ENCODE results near the gene RNF181. TPM values are rescaled to one million over a fixed set of nuclear protein-coding genes. Genes with fewer than 3 reads are reported as not detected.
A peak's percentile ranks its signal among the peaks of the same experiment; 100 is the strongest.

The RNF181 gene
- total RNA-seq = 89.2 TPM
- long read RNA-seq, transcript RNF181-201 (5 exons, 569 nt) = major isoform, 26 of 27 reads
- long read RNA-seq, partial matches to known transcripts = 1 of 27 reads
- long read RNA-seq, other reads (novel, unspliced or antisense) = 0 of 27 reads

GRCh38 chr2:85595301-85596025 is at the start of gene RNF181:
RNF181 (plus strand) TSS chr2:85595745; CDS start chr2:85595764, 19 bp downstream.
- Histone ChIP-seq H3K4me1 (peaks cover 59% of the 10 kb centered on the region), H3K9me3 (replicated peaks) (no peaks in the 10 kb centered on the region), H3K36me3 (peaks cover 31% of the 10 kb centered on the region), H3K27ac (replicated peaks) (peak within 1 kb of the TSS; percentile 93), H3K4me3 (peak within 1 kb of the TSS; percentile 91), H3K27me3 (ENCODE audit: low read depth) (no peaks in the 10 kb centered on the region)
- intact Hi-C loops (cut with micrococcal nuclease) = no loop called here
- no peak for TF ChIP-seq CTCF (IDR thresholded peaks at IDR 0.05; ENCODE audit: borderline replicate concordance)
- peak; percentile 93 for DNase-seq

GRCh38 chr2:85545780-85546240 is 49.7 kb upstream of the RNF181 start:
- H3K4me1 ChIP-seq = peaks cover 40% of the 10 kb centered on the region
- H3K27ac ChIP-seq (replicated peaks) = no peak overlapping the region
- no peaks in the 10 kb centered on the region for H3K27me3 ChIP-seq (ENCODE audit: low read depth)
- no peak for DNase-seq
- H3K36me3 ChIP-seq = peaks cover 73% of the 10 kb centered on the region
- no peak overlapping the region for H3K4me3 ChIP-seq
- TF ChIP-seq CTCF (IDR thresholded peaks at IDR 0.05; ENCODE audit: borderline replicate concordance) = no peak
- H3K9me3 ChIP-seq (replicated peaks) = no peaks in the 10 kb centered on the region
- intact Hi-C loops (cut with micrococcal nuclease) = no loop called here

- TF ChIP-seq CTCF (IDR thresholded peaks at IDR 0.05; ENCODE audit: borderline replicate concordance) = no peak
- DNase-seq = no peak
- H3K27ac ChIP-seq (replicated peaks) = peak overlapping the region; percentile 7
Observed at GRCh38 chr2:85547089-85547858, 48.3 kb upstream of the RNF181 start.

GRCh38 chr2:85547859-85548607 is 47.5 kb upstream of the RNF181 start:
- no peak overlapping the region for H3K4me3 ChIP-seq
- H3K27ac ChIP-seq (replicated peaks) = no peak overlapping the region
- intact Hi-C loops (cut with micrococcal nuclease) = no loop called here
- no peak for DNase-seq
- no peaks in the 10 kb centered on the region for H3K27me3 ChIP-seq (ENCODE audit: low read depth)
- H3K9me3 ChIP-seq (replicated peaks) = no peaks in the 10 kb centered on the region
- peaks cover 71% of the 10 kb centered on the region for H3K36me3 ChIP-seq
- no peak for TF ChIP-seq CTCF (IDR thresholded peaks at IDR 0.05; ENCODE audit: borderline replicate concordance)
- peaks cover 26% of the 10 kb centered on the region for H3K4me1 ChIP-seq

More at GRCh38 chr2:85547089-85547858, 48.3 kb upstream of the RNF181 start:
- peaks cover 33% of the 10 kb centered on the region for H3K4me1 ChIP-seq
- no peak overlapping the region for H3K4me3 ChIP-seq
- intact Hi-C loops (cut with micrococcal nuclease) = no loop called here
- H3K36me3 ChIP-seq = peaks cover 71% of the 10 kb centered on the region
- H3K9me3 ChIP-seq (replicated peaks) = no peaks in the 10 kb centered on the region
- H3K27me3 ChIP-seq (ENCODE audit: low read depth) = no peaks in the 10 kb centered on the region

- no peak overlapping the region for H3K4me3 ChIP-seq
- intact Hi-C loops (cut with micrococcal nuclease) = no loop called here
- no peaks in the 10 kb centered on the region for H3K9me3 ChIP-seq (replicated peaks)
- no peaks in the 10 kb centered on the region for H3K27me3 ChIP-seq (ENCODE audit: low read depth)
- TF ChIP-seq CTCF (IDR thresholded peaks at IDR 0.05; ENCODE audit: borderline replicate concordance) = no peak
- H3K4me1 ChIP-seq = peaks cover 20% of the 10 kb centered on the region
- no peak overlapping the region for H3K27ac ChIP-seq (replicated peaks)
- DNase-seq = no peak
- H3K36me3 ChIP-seq = peaks cover 71% of the 10 kb centered on the region
Observed at GRCh38 chr2:85548608-85548900, 47.0 kb upstream of the RNF181 start.
